Fibroblast of lung (primary cell): ENCODE measurements around the gene DGLUCY. TPM values are rescaled to one million over a fixed set of nuclear protein-coding genes. Genes with fewer than 3 reads are reported as not detected.

Source experiments
- DNase-seq, 2 donors: peaks; one replicate each; pipeline versions ENCODE4 v3.0.0 to v3.0.0-alpha.2; 2010; ENCODE audit warnings: low read depth in 2 of 2
- H2AFZ ChIP-seq: 2 replicates; pipeline ENCODE4 v1.5.1; 2012; ENCODE audit warnings: low read length, control low read depth, inconsistent platforms
- H3K27ac ChIP-seq: 2 replicates; pipeline ENCODE4 v1.5.1; 2011; ENCODE audit warnings: low read length, control low read depth; ENCODE audit not compliant: insufficient read depth
- H3K27me3 ChIP-seq: 2 replicates; pipeline ENCODE4 v1.5.1; 2011; ENCODE audit warnings: mild to moderate bottlenecking, low read length; ENCODE audit not compliant: control insufficient read depth, insufficient read depth
- H3K36me3 ChIP-seq: 2 replicates; pipeline ENCODE4 v1.5.1; 2011; ENCODE audit warnings: low read length; ENCODE audit not compliant: control insufficient read depth, insufficient read depth
- H3K4me1 ChIP-seq: 2 replicates; pipeline ENCODE4 v1.5.1; 2011; ENCODE audit warnings: low read length; ENCODE audit not compliant: control insufficient read depth, insufficient read depth; ENCODE audit errors: extremely low read depth
- H3K4me2 ChIP-seq: 2 replicates; pipeline ENCODE4 v1.5.1; 2011; ENCODE audit warnings: low read length, control low read depth; ENCODE audit not compliant: insufficient read depth; ENCODE audit errors: extremely low read depth
- H3K4me3 ChIP-seq, 4 experiments: fragments of 200-600 bp in 1 of 4; sonication (generic) in 1 of 4; replicated peaks in 1 of 4; 2 replicates each; pipeline ENCODE4 v1.5.1; 2011 to 2016; ENCODE audit warnings: low read length in 4 of 4, low read depth in 3 of 4, mild to moderate bottlenecking in 3 of 4, control low read depth in 2 of 4, inconsistent platforms in 1 of 4, mixed read lengths in 1 of 4; ENCODE audit not compliant: insufficient read depth in 1 of 4; ENCODE audit errors: control extremely low read depth in 1 of 4
- H3K79me2 ChIP-seq: 2 replicates; pipeline ENCODE4 v1.5.1; 2012; ENCODE audit warnings: mild to moderate bottlenecking, low read length, inconsistent platforms; ENCODE audit not compliant: control insufficient read depth, insufficient read depth
- H3K9ac ChIP-seq: 2 replicates; pipeline ENCODE4 v1.5.1; 2011; ENCODE audit warnings: mild to moderate bottlenecking, low read length, control low read depth; ENCODE audit not compliant: insufficient read depth
- H3K9me3 ChIP-seq: 2 replicates; pipeline ENCODE4 v1.5.1; 2012; ENCODE audit warnings: low read depth, low read length; ENCODE audit not compliant: control insufficient read depth, insufficient read depth
- H4K20me1 ChIP-seq: 2 replicates; pipeline ENCODE4 v1.5.1; 2011; ENCODE audit warnings: low read length; ENCODE audit not compliant: control insufficient read depth, insufficient read depth; ENCODE audit errors: extremely low read depth
- EZH2 ChIP-seq: IDR thresholded peaks from 2 replicates; pipeline ENCODE4 v1.5.1; 2012; ENCODE audit warnings: low read length, control low read depth, mild to moderate bottlenecking; ENCODE audit errors: missing control alignments
- polyA plus RNA-seq, 2 donors: library from polyadenylated mRNA; depleted of rRNA in 1 of 2; stranded (reverse) in 1 of 2; unstranded in 1 of 2; fragments of >200 nt; gene quantifications; 2 replicates each; pipeline ENCODE4 v1.2.1, GENCODE V29; 2011 to 2012; ENCODE audit warnings: missing spikeins in 1 of 2
- total RNA-seq: library from RNA; depleted of rRNA; stranded (reverse); fragments of >200 nt; gene quantifications from 2 replicates; pipeline ENCODE4 v1.2.1, GENCODE V29; 2014
- TF ChIP-seq, protein P1 (sequence below), 2 donors: IDR thresholded peaks in 1 of 2; conservative IDR thresholded peaks in 1 of 2; 1 replicate in 1 of 2; 2 replicates in 1 of 2; pipeline ENCODE4 v1.5.1; 2011 to 2012; ENCODE audit warnings: low read length in 2 of 2, control low read depth in 1 of 2, inconsistent platforms in 1 of 2, low read depth in 1 of 2, mild to moderate bottlenecking in 1 of 2

The DGLUCY gene
- total and polyA plus RNA-seq, 2 donors (not counting 1 experiment from before 2014, with no cell fraction given) = 26.7 to 62.1 TPM

DNA sequence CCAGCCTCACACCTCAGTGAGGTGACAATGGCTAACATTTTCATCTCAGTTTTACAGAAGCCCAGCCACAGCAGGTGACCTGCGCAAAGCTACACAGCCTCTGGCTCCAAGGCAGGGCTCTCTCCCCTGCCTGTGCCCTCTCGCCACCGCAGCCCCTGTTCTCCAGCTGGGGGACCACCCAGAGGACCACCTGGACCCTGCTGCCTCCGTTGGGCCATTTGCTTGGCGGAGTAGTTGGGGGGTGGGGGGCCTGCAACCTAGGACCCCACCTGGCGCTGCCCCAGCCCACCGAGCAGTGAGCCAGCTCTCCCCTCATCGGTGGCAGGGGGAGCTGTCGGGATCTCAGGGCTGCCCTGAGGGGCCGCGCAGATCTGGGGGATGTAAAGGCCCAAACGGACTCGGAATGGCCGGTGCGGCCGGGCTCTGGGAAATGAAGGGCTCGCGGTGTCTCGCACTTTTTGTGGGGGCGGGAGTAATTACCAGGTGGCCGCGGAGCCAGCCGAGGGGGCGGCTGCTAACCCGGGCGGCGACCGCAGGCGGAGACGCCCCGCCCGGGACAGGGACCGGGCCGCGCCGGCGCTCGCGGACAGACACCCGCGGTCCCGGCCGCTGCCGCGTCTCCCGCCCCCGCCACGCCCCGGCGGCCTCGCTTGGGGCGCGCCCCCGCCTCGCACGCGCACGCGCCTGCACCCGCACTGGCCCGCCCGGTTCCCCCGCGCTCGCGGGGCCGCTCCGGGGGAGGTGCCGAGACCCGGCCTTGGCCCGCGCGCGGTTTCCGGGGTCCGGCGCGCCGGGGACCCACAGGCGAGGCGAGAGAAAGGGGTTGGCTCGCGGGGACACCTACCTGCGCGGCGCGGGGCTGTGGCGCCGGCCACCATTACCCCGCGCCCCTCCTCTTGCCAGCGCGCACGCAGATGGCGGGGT is 139.3 kb downstream of the DGLUCY start:
- Histone ChIP-seq H3K9me3 (no peaks in the 10 kb centered on the region), H3K4me1 (peaks cover 2% of the 10 kb centered on the region), H3K27me3 (no peaks in the 10 kb centered on the region), H4K20me1 (no peaks in the 10 kb centered on the region), H3K9ac (peak overlapping the region; percentile 43), H3K36me3 (no peaks in the 10 kb centered on the region), H3K4me3 (peak overlapping the region; percentile 34 to 56 (median 44)), H2AFZ (no peak overlapping the region), H3K4me2 (peak overlapping the region; percentile 59), H3K79me2 (no peaks in the 10 kb centered on the region), H3K27ac (no peak overlapping the region)
- DNase-seq = no peak
- no peak for TF ChIP-seq EZH2
- TF ChIP-seq, protein P1, sequence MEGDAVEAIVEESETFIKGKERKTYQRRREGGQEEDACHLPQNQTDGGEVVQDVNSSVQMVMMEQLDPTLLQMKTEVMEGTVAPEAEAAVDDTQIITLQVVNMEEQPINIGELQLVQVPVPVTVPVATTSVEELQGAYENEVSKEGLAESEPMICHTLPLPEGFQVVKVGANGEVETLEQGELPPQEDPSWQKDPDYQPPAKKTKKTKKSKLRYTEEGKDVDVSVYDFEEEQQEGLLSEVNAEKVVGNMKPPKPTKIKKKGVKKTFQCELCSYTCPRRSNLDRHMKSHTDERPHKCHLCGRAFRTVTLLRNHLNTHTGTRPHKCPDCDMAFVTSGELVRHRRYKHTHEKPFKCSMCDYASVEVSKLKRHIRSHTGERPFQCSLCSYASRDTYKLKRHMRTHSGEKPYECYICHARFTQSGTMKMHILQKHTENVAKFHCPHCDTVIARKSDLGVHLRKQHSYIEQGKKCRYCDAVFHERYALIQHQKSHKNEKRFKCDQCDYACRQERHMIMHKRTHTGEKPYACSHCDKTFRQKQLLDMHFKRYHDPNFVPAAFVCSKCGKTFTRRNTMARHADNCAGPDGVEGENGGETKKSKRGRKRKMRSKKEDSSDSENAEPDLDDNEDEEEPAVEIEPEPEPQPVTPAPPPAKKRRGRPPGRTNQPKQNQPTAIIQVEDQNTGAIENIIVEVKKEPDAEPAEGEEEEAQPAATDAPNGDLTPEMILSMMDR (conservative IDR thresholded peaks at IDR 0.05 in 1 of 2, IDR thresholded peaks at IDR 0.05 in 1 of 2; ENCODE audit: low read depth in 1 of 2, low read length in 2 of 2) = peak in 1 of 2 donors; percentile 16

DNA sequence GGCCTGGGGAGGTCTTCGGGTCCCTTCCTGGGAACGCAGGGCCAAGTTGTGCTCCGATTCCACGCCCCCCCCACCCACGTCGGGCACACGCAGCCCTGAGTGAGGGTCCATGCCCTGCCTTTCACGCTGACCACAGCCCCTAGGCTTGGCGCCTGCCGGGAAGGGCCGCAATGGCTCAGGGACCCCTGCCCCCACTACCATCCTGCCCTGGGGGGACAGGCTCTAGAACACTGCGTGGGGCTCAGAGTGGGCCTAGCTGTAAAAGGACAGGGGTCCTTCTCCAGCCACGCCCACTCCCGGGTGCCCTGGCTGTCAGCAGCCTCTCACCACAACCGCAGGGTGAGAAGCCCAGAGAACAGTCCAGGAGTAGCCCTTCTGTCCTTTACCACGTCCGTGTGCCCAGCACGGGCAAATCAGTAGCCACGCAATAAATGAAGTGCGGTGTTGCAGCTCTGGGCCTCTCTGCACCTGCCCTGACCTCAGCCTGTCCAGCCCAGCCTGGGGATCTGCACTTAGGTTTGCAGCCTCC is 140.0 kb downstream of the DGLUCY start:
- TF ChIP-seq, protein P1 (conservative IDR thresholded peaks at IDR 0.05 in 1 of 2, IDR thresholded peaks at IDR 0.05 in 1 of 2; ENCODE audit: low read depth in 1 of 2, low read length in 2 of 2) = no peak
- TF ChIP-seq EZH2 = no peak
- Histone ChIP-seq H3K4me1 (peaks cover 2% of the 10 kb centered on the region), H3K79me2 (no peaks in the 10 kb centered on the region), H3K4me2 (peak overlapping the region; percentile 44), H2AFZ (no peak overlapping the region), H3K27me3 (no peaks in the 10 kb centered on the region), H4K20me1 (no peaks in the 10 kb centered on the region), H3K4me3 (peak overlapping the region; percentile 12 to 56 (median 20)), H3K27ac (no peak overlapping the region), H3K9me3 (no peaks in the 10 kb centered on the region), H3K36me3 (no peaks in the 10 kb centered on the region), H3K9ac (no peak overlapping the region)
- DNase-seq = no peak

DNA sequence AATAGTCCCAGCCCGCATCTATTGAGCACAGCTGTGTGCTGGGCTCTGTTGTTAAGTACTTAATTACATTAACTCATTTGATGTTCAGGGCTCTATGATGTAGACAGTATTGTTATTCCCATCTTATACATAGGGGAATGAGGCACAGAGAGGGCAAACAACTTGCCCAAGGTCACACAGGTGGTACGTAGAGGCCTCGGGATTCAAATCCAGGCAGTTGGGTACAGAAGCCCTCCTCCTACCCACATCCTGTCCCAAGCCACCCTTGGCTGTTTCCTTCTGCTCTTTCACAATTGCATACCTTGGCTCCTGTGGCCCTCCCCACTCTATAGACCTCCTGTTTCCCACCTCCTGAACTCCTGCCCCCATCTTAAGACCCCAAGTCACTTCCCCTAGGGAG is 140.6 kb downstream of the DGLUCY start:
- no peak for DNase-seq
- Histone ChIP-seq H3K9me3 (no peaks in the 10 kb centered on the region), H3K36me3 (no peaks in the 10 kb centered on the region), H2AFZ (no peak overlapping the region), H3K79me2 (no peaks in the 10 kb centered on the region), H3K4me1 (peaks cover 2% of the 10 kb centered on the region), H3K9ac (no peak overlapping the region), H3K27ac (no peak overlapping the region), H3K27me3 (no peaks in the 10 kb centered on the region), H3K4me2 (no peak overlapping the region), H4K20me1 (no peaks in the 10 kb centered on the region), H3K4me3 (no peak overlapping the region)
- TF ChIP-seq, protein P1 (conservative IDR thresholded peaks at IDR 0.05 in 1 of 2, IDR thresholded peaks at IDR 0.05 in 1 of 2; ENCODE audit: low read depth in 1 of 2, low read length in 2 of 2) = no peak
- TF ChIP-seq EZH2 = no peak
